Heart left ventricle (tissue), 13 donors: ENCODE measurements around the gene PODNL1.

Experiments used
- CTCF ChIP-seq, 12 donors: fragments of 200-600 bp; sonication (generic) in 4 of 12; IDR thresholded peaks; one replicate each; pipeline versions ENCODE4 v1.5.0 to v1.8.0; 2018 to 2022; ENCODE audit warnings: antibody characterized with exemption in 12 of 12, mild to moderate bottlenecking in 5 of 12
- POLR2A ChIP-seq, 2 donors: fragments of 450-650 bp; IDR thresholded peaks; one replicate each; pipeline ENCODE4 v1.6.1; 2017; ENCODE audit warnings: antibody characterized with exemption in 2 of 2, mild to moderate bottlenecking in 2 of 2, moderate library complexity in 2 of 2
- donor health status: ischemic (EF 13 %, LVEDD 7.1; RV severe dilation, severe dysfunction).
- donor health status: DM: no; HTN: yes; CAD: no.
- donor health status: DM: no; HTN: no; CAD: no.
- donor health status: ischemic (EF 25% LVEDD 6.9; RV normal size, moderate dysfunction).
- donor health status: ischemic (EF 25% LVEDD 5.7; RV mildly dilated, moderate dysfunction).
- donor health status: ischemic (EF 35%, LVEDD 5.7; RV mildly dilated, moderate dysfunction).
- donor health status: nonischemic (EF 11% LVEDD 7.7; RV severe dilation, severe dysfunction).
- donor health status: DM: yes; HTN: yes; CAD: no.
- donor health status: PGD.
- donor health status: ischemic (EF 29% LVEDD 5.4; RV normal size, mild dysfunction).
- donor health status: nonischemic (EF 23%, LVEDD 6.1; RV moderate dilation, normal function).

GRCh38 chr19:13929340-13929739, 8.9 kb downstream of the PODNL1 start:
- no peak for TF ChIP-seq CTCF (IDR thresholded peaks at IDR 0.05)
- TF ChIP-seq POLR2A (IDR thresholded peaks at IDR 0.05), result no peak
